Stimulated activated CD4-positive, alpha-beta T cell treated with anti-CD3 and anti-CD28 coated beads, TNF-alpha, amount 100 ng/mL, for 48 hours (primary cell): ENCODE measurements around the gene WDR81.

Experiments
- DNase-seq, 3 donors: peaks; one replicate each; pipeline ENCODE4 v3.0.0-alpha.2; 2020; ENCODE audit warnings: low read depth in 3 of 3

WDR81 gene

DNA sequence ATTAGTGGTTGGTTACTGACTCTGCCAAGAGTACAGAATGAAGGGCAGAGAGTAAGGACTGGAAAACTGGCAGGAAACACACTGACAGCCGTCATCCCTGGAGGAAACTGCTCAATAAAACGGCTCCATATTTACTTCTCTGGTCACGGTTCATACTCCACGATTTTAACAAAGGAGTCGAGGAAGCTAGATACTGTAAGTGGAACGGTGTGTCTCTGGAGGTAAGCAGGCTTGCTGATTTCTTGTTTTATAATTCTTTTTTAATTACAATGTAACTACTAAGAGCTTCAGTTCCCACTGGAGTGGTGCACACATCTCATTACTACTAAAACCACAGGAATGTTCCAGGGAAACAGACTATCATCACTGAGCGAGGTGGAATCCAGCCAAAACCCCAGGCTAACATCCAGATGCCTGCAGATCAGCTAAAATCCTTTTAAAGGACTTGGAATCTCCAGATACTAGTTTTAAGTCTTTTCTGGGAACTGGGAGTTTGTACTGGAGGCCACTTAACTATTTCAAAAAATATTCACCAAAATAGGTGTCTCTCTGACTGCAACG, 55.1 kb downstream of the WDR81 start:
- DNase-seq: no peak

GRCh38 chr17:1782171-1782567, 57.7 kb downstream of the WDR81 start:
- DNase-seq: no peak

- no peak for DNase-seq
These were observed 58.8 kb downstream of the WDR81 start for GRCh38 chr17:1783271-1783670.

DNA sequence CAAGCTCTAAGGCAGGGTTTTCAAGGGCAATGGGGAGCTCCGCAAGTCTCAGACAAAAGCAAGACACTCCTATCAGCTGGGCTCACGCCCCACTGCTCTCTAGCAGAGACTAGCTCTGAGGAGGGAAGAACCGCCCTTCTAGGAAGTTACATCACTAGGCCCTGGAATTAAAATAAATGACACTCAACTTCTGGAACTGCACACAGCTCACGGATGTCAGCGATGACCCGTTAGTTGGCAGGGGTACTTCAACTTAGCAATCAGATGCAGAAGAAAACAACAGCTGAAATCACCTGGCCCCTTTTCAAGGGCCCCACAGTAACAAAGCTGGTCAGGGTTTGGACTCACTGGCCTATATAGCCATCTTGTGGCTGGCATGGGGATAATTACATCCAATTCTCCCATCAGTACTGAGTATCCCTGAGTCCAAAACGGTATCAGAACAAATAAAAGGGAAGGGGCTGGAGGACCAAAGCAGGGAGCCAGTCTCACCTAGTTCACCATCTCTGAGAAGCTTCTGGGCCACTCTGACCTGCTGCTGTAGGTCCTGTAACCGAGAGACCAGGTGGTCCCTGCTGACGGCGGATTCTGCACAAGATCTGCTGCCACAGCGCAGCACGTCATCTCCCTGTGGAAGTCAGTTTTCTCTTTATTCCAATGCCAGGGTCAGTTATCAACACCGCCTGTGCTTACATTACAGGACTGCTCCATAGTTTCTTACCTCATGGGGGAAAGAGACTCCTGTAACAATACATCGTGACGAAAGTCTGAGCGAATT, 59.5 kb downstream of the WDR81 start:
- DNase-seq: no peak

DNA sequence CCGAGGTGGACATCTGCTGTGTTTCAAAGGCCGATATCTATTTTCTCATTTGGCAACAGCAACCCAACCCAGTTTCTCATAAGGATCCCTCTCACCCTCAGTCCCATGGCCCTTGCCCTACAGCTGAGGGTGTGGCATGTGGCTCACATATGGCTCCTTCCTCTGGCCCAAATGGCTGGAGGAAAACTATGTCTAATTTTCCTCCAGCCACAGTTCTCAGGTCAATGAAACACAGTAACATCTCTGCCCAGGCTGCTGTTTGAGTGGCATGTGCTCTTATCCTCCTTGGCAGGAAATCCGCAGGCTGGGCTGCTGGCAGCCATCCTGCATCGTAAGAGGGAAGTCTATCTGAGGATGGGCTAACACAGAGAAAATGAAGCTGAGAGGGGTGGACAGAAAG, 61.4 kb downstream of the WDR81 start:
- no peak for DNase-seq

DNA sequence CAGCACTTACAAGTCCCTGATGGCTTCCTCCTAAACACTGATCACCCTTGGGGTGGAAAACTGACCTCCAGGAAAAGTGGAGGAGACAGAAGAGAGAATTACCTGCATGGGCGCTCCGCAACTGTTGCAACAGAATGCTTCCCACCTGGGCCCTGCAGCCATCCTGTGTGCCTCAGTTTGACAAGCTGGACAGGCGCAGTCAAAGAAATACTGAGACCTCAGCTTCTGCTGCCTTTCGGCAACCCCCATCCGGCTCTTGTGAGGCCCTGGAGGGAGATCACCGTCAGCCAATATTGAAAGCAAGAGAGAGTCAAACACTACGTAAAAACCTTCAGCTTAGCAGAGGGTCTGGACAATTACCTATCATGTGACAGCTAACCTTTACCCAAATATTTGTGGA, 62.2 kb downstream of the WDR81 start:
- no peak for DNase-seq

DNA sequence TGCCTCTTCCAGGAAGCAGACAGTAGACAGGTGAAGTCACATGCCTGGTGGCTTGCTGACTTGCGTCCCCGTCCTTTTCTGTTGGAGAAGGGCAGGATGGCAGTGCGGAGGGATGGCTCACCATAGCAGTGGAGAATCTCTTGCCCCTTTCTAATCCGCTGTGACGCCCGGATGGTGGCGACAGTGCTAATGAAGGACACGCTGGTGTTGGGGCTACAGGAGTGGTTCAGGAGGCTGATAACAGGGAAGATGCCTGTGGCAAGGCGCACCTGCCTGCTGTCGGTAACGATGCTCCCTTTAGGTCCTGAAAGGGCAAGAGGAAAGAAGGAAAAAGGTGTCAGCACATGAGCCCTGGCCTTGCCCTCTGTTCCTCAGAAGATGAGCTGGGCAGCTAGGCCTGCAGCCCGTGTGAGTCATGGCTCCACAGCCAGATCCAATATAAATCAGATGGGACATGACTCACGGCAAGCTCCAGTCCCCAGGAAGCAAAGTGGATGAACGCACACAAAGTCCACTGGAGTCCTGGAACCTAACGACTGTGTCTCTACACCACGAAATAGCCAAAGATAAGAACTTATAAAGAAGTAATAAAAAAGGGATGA, 62.9 kb downstream of the WDR81 start:
- no peak for DNase-seq
